IPS DF 6.9 (cell line): ENCODE measurements around the gene UBAC1.

Experiments used
- DNase-seq: peaks from one replicate; pipeline ENCODE4 v3.0.0-alpha.2; 2013; ENCODE audit warnings: low read depth, low spot score
- H3K27ac ChIP-seq: one replicate; pipeline ENCODE4 v1.5.1; 2013; ENCODE audit warnings: low read length, control low read depth
- H3K27me3 ChIP-seq: 2 replicates; pipeline ENCODE4 v1.6.1; 2013; ENCODE audit warnings: mild to moderate bottlenecking, low read length; ENCODE audit not compliant: control insufficient read depth, insufficient read depth
- H3K36me3 ChIP-seq: 2 replicates; pipeline ENCODE4 v1.6.1; 2013; ENCODE audit warnings: low read length; ENCODE audit not compliant: control insufficient read depth, insufficient read depth
- H3K4me1 ChIP-seq: 2 replicates; pipeline ENCODE4 v1.6.1; 2013; ENCODE audit warnings: low read length; ENCODE audit not compliant: control insufficient read depth, insufficient read depth
- H3K4me3 ChIP-seq: 2 replicates; pipeline ENCODE4 v1.5.1; 2013; ENCODE audit warnings: mild to moderate bottlenecking, low read length
- H3K9me3 ChIP-seq: 2 replicates; pipeline ENCODE4 v1.6.1; 2013; ENCODE audit warnings: low read length, inconsistent platforms; ENCODE audit not compliant: control insufficient read depth, insufficient read depth
- WGBS: extraction: QIAGEN DNeasy Blood & Tissue Kit; methylation state at CpG from one replicate; pipeline ENCODE4 v1.1.7; 2013; ENCODE audit warnings: mixed read lengths, missing lambda C conversion rate; ENCODE audit not compliant: insufficient read length, insufficient coverage; 5-methylcytosine and 5-hydroxymethylcytosine counted together

The UBAC1 gene

GRCh38 chr9:135961277-135961715 is at the start of gene UBAC1:
TSS of gene UBAC1 (minus strand) at chr9:135961373. CDS start at chr9:135961162, 211 bp downstream.
- Histone ChIP-seq H3K4me3 (peak within 1 kb of the TSS; percentile 90), H3K4me1 (0 out of 2 replicates have a peak, but pooled peaks cover 1% of the 10 kb centered on the region), H3K27ac (no peak within 1 kb of the TSS), H3K9me3 (no peaks in the 10 kb centered on the region), H3K27me3 (no peaks in the 10 kb centered on the region), H3K36me3 (no peaks in the 10 kb centered on the region)
- peak; percentile 85 for DNase-seq
- no CpG with 5 or more reads among the region's 53 CpGs for WGBS

- no peak for DNase-seq
- Histone ChIP-seq H3K36me3 (peaks cover 2% of the 10 kb centered on the region; the same call in 1 of the 2 replicates), H3K9me3 (no peaks in the 10 kb centered on the region), H3K27me3 (no peaks in the 10 kb centered on the region), H3K4me3 (no peak overlapping the region), H3K4me1 (peaks cover 23% of the 10 kb centered on the region), H3K27ac (no peak overlapping the region)
- WGBS, result no CpG with 5 or more reads among the region's 28 CpGs
Observed at GRCh38 chr9:136010615-136011361, 49.6 kb upstream of the UBAC1 start.

GRCh38 chr9:136010176-136010575 is 49.0 kb upstream of the UBAC1 start:
- H3K27ac ChIP-seq, result no peak overlapping the region
- no peaks in the 10 kb centered on the region for H3K27me3 ChIP-seq
- no peak overlapping the region for H3K4me3 ChIP-seq
- H3K36me3 ChIP-seq, result peaks cover 2% of the 10 kb centered on the region; the same call in 1 of the 2 replicates
- H3K9me3 ChIP-seq, result no peaks in the 10 kb centered on the region
- H3K4me1 ChIP-seq, result peaks cover 24% of the 10 kb centered on the region
- WGBS, result no CpG with 5 or more reads among the region's 17 CpGs
- DNase-seq, result no peak

- Histone ChIP-seq H3K4me1 (peaks cover 28% of the 10 kb centered on the region), H3K9me3 (no peaks in the 10 kb centered on the region), H3K27me3 (no peaks in the 10 kb centered on the region), H3K4me3 (no peak overlapping the region), H3K36me3 (peaks cover 2% of the 10 kb centered on the region; the same call in 1 of the 2 replicates), H3K27ac (no peak overlapping the region)
- no peak for DNase-seq
- WGBS, result no CpG with 5 or more reads among the region's 16 CpGs
Observed at GRCh38 chr9:136009516-136009915, 48.3 kb upstream of the UBAC1 start.

GRCh38 chr9:136008693-136008997 is 47.5 kb upstream of the UBAC1 start:
- Histone ChIP-seq H3K4me3 (no peak overlapping the region), H3K4me1 (peaks cover 33% of the 10 kb centered on the region), H3K9me3 (no peaks in the 10 kb centered on the region), H3K27ac (no peak overlapping the region), H3K27me3 (no peaks in the 10 kb centered on the region), H3K36me3 (peaks cover 2% of the 10 kb centered on the region; the same call in 1 of the 2 replicates)
- DNase-seq, result no peak
- no CpG with 5 or more reads among the region's 21 CpGs for WGBS

- Histone ChIP-seq H3K27me3 (no peaks in the 10 kb centered on the region), H3K4me1 (peaks cover 32% of the 10 kb centered on the region), H3K27ac (no peak overlapping the region), H3K4me3 (no peak overlapping the region), H3K9me3 (no peaks in the 10 kb centered on the region), H3K36me3 (peaks cover 2% of the 10 kb centered on the region; the same call in 1 of the 2 replicates)
- no peak for DNase-seq
- no CpG with 5 or more reads among the region's 24 CpGs for WGBS
Observed at GRCh38 chr9:136007934-136008692, 46.9 kb upstream of the UBAC1 start.

GRCh38 chr9:136007276-136007933 is 46.2 kb upstream of the UBAC1 start:
- H3K36me3 ChIP-seq, result peaks cover 2% of the 10 kb centered on the region; the same call in 1 of the 2 replicates
- H3K27me3 ChIP-seq, result no peaks in the 10 kb centered on the region
- DNase-seq, result no peak
- WGBS, result no CpG with 5 or more reads among the region's 36 CpGs
- no peak overlapping the region for H3K4me3 ChIP-seq
- H3K4me1 ChIP-seq, result peaks cover 32% of the 10 kb centered on the region
- no peaks in the 10 kb centered on the region for H3K9me3 ChIP-seq
- H3K27ac ChIP-seq, result no peak overlapping the region

GRCh38 chr9:136006169-136006568 is 45.0 kb upstream of the UBAC1 start:
- H3K27me3 ChIP-seq, result no peaks in the 10 kb centered on the region
- H3K36me3 ChIP-seq, result peaks cover 2% of the 10 kb centered on the region; the same call in 1 of the 2 replicates
- H3K4me3 ChIP-seq, result no peak overlapping the region
- no peak overlapping the region for H3K27ac ChIP-seq
- WGBS, result no CpG with 5 or more reads among the region's 7 CpGs
- H3K9me3 ChIP-seq, result no peaks in the 10 kb centered on the region
- H3K4me1 ChIP-seq, result peaks cover 24% of the 10 kb centered on the region
- no peak for DNase-seq

- no peak for DNase-seq
- Histone ChIP-seq H3K9me3 (no peaks in the 10 kb centered on the region), H3K27me3 (no peaks in the 10 kb centered on the region), H3K27ac (no peak overlapping the region), H3K36me3 (peaks cover 2% of the 10 kb centered on the region; the same call in 1 of the 2 replicates), H3K4me3 (no peak overlapping the region), H3K4me1 (peaks cover 16% of the 10 kb centered on the region)
- WGBS, result no CpG with 5 or more reads among the region's 15 CpGs
Observed at GRCh38 chr9:136004712-136005111, 43.5 kb upstream of the UBAC1 start.

GRCh38 chr9:136004219-136004618 is 43.0 kb upstream of the UBAC1 start:
- no peak overlapping the region for H3K4me3 ChIP-seq
- no CpG with 5 or more reads among the region's 9 CpGs for WGBS
- peaks cover 2% of the 10 kb centered on the region; the same call in 1 of the 2 replicates for H3K36me3 ChIP-seq
- no peak overlapping the region for H3K27ac ChIP-seq
- no peaks in the 10 kb centered on the region for H3K27me3 ChIP-seq
- H3K9me3 ChIP-seq, result no peaks in the 10 kb centered on the region
- H3K4me1 ChIP-seq, result peaks cover 16% of the 10 kb centered on the region
- DNase-seq, result no peak
